Erythroblast (primary cell): ENCODE measurements around the gene EDIL3.

ENCODE experiments used
- DNase-seq, 2 experiments: peaks; one replicate each; lab custom pipeline; 2025; lab: John Stamatoyannopoulos, UW
- GATA1 ChIP-seq: IDR thresholded peaks from 2 replicates; pipeline ENCODE4 v1.6.1; 2011; ENCODE audit warnings: low read depth, mild to moderate bottlenecking, control low read depth, low read length, moderate library complexity
- POLR2A ChIP-seq: IDR thresholded peaks from 2 replicates; pipeline ENCODE4 v1.6.1; 2011; ENCODE audit warnings: mild to moderate bottlenecking, low read length

Gene EDIL3

GRCh38 chr5:84113246-84114105 lies 271.2 kb downstream of the EDIL3 start:
- TF ChIP-seq GATA1 (no peak), POLR2A (no peak)
- no peak for DNase-seq

- TF ChIP-seq POLR2A (no peak), GATA1 (no peak)
- no peak for DNase-seq
Observed at GRCh38 chr5:84092738-84093137, 291.9 kb downstream of the EDIL3 start.

GRCh38 chr5:84091127-84091799 lies 293.4 kb downstream of the EDIL3 start:
- no peak for DNase-seq
- no peak for TF ChIP-seq GATA1
- no peak for TF ChIP-seq POLR2A

GRCh38 chr5:84088996-84089395 lies 295.7 kb downstream of the EDIL3 start:
- TF ChIP-seq POLR2A (no peak), GATA1 (no peak)
- DNase-seq: peak; percentile 1 to 12

- no peak for TF ChIP-seq POLR2A
- no peak for TF ChIP-seq GATA1
- DNase-seq: no peak
Observed at GRCh38 chr5:84086511-84086910, 298.2 kb downstream of the EDIL3 start.

GRCh38 chr5:84085387-84086041 lies 299.2 kb downstream of the EDIL3 start:
- TF ChIP-seq POLR2A (no peak), GATA1 (no peak)
- DNase-seq: peak; percentile 7 to 38

GRCh38 chr5:84080908-84081307 lies 303.8 kb downstream of the EDIL3 start:
- TF ChIP-seq POLR2A (no peak), GATA1 (no peak)
- DNase-seq: no peak

GRCh38 chr5:84072339-84072738 lies 312.3 kb downstream of the EDIL3 start:
- no peak for TF ChIP-seq GATA1
- TF ChIP-seq POLR2A: no peak
- no peak for DNase-seq

GRCh38 chr5:84069608-84070179 lies 315.0 kb downstream of the EDIL3 start:
- no peak for TF ChIP-seq POLR2A
- TF ChIP-seq GATA1: no peak
- DNase-seq: no peak

- TF ChIP-seq GATA1 (no peak), POLR2A (no peak)
- no peak for DNase-seq
Observed at GRCh38 chr5:84063041-84063440, 321.6 kb downstream of the EDIL3 start.

- TF ChIP-seq GATA1 (no peak), POLR2A (no peak)
- no peak for DNase-seq
Observed at GRCh38 chr5:84059672-84060071, 325.0 kb downstream of the EDIL3 start.

- DNase-seq: no peak
- TF ChIP-seq POLR2A (no peak), GATA1 (no peak)
Observed at GRCh38 chr5:84058561-84058960, 326.1 kb downstream of the EDIL3 start.

- no peak for DNase-seq
- TF ChIP-seq GATA1 (no peak), POLR2A (no peak)
Observed at GRCh38 chr5:84057211-84057610, 327.5 kb downstream of the EDIL3 start.

- TF ChIP-seq POLR2A: no peak
- TF ChIP-seq GATA1: no peak
Observed at GRCh38 chr5:84045964-84046363, 338.7 kb downstream of the EDIL3 start.

More at GRCh38 chr5:84045964-84046363, 338.7 kb downstream of the EDIL3 start:
- DNase-seq: no peak
